ENCODE data around the gene NAP1L4.
A peak's percentile ranks its signal among the peaks of the same experiment; 100 is the strongest.
"Not testable (repeated sequence)": the region's sequence is repeated elsewhere in the genome, so short reads cannot be mapped to it uniquely, and the experiment has no call there.

The NAP1L4 gene

DNA sequence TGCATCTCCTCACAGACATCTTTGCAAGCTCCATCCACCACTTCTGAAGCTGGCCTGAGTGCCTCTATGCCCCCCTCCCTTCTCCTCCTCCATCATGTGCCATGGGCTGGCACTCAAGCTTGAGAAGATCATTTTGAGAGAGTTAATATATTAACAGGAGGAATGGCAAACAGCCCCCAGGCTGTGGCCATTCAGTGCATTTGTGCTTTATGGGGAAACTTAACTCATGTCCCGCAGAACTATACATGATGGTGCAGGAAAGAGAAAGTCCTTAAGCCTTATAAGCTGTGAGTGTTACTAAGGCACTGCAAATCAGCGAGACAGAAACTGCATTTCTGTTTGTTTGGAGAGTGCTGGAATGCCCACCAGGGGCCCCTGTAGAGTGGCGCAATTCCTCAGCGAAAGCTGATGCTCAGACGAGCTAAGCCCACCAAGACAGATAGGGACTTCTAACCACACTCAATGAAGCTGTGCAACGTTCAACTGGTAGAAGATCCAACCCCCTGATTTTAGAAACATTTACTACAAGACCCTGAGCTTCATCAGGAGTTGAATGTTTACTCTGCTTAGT is 36.1 kb downstream of the NAP1L4 start:
- no peak for FAIRE-seq

DNA sequence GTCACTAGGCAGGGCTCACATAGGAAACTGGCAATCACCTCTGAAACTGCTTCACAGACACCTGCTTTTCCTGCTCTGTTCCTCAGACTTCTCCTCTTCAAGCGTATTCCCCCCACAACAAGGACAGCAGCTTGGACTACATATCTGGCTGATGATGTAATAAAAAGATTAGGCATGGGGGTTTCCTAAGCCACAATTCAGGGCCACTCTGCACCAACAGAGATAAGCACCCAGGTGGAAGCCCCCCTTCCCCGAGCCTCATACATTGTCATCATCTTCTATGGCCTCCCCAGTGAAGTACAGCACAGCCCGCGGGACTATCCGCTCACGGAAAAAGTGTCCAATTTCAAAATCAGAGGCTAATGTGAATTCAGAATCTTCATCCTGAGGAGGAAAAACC is 37.9 kb downstream of the NAP1L4 start:
- no peak for FAIRE-seq

DNA sequence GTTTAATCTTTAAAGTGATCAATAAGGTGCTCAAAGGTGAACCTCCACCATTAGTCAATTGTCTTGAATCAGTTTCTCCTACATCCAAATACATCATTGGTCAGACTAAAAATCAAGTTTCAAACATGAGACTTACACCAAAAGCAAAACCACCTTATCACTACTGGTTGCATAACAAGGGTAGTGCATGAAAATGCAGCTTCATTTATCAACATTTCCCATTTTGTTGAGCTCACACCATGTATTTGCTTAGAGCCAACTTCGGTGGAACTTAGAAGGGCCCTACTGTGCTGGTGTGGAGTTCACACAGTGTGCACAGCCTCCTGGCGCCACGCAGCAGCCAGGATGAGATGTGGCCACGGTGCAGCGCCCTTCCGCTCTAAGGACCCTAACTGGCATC is 39.8 kb downstream of the NAP1L4 start:
- FAIRE-seq = no peak

DNA sequence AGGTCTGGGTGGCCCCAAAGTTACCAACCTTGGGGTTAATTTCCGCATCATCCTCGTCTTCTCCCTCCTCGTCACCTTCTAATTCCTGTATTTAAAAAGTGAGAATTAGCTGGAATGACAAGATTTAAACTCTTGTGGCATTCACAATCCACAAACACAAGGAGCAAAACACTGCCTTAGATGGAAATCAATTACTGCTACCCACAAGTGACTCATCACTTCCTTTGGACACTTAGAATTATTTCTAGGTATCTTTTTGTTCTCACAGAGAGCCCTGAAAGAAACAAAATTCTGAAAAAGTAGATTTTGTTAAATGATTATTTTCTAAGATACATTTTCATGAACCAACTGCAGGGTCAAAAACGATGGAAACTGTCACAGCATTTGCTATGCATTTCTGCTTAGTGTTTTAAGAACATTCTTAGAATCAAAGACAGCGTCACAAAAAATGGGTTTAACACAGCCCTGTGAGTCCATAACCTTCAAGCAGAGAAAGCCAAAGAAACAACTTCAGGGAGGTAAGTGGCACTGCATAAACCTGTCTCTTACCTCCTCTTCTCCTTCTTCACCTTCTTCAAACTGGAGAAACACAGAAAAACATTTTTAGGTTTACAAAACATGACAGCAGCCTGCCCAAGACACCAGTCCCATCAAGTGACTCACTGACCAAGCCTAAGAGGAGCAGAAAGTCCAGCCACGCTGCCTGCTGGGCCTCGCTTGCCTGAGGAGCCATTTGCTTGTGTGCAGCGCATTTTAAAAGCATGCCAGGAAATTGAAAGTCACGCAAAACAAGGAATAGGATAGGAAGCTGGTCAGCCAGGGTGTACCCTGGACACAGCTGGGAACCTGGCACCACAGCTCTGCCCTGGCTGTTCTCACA is 40.7 kb downstream of the NAP1L4 start:
- FAIRE-seq = no peak

DNA sequence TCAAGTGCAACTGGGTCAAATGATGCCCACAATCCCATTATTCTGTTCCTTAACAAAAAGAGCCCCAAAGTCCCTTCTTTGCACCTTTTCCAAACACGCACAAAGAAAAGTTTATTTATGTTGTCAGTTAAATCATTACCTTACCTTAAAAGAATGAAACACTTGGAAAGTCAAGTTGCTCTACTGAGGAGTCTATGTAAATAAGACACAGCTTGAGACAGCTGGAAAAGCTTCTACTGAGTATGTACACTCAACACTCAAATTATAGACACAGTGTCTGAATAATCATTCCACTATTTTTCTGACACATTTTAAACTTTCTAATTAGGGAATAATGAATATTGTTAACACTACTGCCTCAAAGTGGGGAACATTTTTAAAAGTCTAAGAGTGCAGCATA is 41.3 kb downstream of the NAP1L4 start:
- FAIRE-seq = no peak

DNA sequence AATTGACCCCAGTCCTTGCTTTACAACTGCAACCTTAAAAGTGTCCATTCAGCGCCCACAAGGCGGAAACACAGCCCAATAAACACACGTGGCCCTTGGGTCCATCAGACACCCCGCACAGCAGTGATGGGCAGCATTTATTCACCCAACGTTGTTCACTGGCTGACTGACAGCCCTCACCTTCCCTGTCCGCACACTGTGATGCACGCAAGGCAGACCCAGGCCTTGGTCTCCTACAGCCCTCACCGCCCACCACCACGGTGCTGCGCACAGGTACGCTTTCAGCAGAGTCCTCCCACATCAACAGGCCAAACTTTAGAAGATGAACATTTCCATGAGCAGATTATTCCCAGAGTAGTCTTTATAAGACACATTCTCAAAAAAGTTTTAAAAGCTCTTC is 42.2 kb downstream of the NAP1L4 start:
- FAIRE-seq = no peak

DNA sequence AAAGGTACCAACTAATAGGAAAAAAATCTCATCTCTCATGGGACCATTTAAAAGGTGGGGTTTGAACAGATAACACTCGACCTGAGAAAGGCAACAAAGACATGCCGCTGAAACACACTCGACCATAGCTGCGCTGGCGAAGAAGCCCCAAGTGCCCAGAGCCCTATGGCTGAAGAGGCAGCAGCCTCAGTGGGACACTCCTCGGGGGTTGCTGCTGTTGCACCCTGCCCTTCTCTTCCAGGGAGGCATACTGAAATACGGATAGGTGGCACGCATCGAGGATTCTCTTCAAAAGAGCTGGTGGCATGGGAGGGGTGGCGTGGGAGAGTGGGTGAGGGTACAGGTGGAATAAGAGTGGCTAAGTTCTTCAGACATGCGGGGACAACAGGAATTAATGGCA is 44.4 kb downstream of the NAP1L4 start:
- FAIRE-seq = no peak

DNA sequence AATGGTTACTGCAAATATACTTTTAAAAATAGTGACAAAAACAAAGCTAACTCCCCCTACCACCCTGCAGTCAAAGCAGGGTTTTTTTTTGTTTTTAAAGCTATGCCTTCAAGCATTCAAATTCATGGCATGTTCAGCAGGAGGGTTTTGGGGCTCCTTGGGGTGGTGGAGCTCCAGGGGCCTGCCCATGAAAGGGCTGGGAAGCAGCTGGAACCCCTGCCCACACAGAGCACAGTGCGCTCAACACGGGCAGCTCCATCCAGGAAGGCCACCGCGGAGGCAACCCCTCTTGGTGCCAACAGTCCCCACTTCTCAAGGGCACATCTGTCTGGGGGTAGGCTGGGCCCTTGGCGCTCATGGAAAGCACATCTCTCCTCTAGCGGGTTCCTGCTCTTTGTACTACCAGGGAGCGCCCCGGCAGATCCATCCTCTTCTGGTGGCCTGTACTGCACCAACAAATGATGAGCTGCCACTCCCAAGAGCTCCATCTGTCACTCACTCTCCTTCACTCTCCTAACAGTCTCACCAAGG is 46.3 kb downstream of the NAP1L4 start:
- no peak for FAIRE-seq

DNA sequence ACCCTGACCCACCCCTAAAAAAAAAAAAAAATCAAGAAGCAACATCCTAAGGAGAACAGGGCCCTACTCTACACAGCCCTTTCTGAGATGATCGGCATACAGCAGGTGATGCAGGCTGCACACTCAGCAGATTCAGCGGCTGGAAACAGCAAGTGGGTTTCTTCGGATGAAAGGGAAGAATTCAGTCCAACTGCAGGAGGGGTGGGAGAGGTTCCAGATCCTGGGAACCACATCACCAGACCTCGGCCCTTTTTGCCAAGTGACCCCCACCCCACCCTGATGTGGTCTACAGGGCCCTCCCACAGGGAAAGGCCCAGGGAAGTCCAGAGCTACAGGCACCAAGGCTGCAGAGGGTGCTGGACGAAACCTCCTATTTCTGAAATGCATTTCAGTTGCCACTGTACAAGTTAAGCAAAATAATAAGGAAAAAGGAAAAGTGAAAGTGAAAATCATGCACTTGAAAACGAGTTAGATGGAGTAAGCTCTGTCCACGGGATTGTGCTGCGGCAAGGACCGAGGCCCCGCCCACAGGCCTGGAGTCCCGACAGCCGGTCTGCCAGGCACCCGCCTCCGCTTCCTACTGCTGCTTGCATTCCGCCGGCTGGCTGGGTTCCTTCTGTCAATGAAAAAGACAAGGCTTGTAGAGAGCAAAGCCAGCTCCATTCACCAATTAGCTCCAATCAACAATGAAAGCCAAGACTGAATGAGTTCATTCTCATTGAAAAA is 46.9 kb downstream of the NAP1L4 start:
- peak; percentile 36 for FAIRE-seq

DNA sequence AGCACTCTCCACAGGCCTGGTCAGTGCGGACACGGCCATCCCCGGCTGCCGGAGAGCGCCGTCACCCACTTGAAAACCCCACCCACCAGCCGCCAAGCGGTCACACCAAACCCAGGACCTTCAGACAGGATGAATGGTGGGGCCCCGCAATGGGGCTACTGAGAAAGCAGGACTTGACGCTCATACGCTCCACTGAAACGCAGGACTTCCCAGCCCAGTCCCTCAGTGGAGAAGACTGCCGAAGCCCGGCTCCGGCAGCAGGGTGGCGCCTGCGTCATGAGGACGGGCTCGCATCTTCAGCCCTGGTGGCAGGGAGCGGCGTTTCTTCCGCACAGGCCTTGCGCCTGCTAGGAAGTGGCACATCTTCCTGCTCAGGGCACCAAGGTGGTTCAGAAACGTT is 47.6 kb downstream of the NAP1L4 start:
- FAIRE-seq = no peak

DNA sequence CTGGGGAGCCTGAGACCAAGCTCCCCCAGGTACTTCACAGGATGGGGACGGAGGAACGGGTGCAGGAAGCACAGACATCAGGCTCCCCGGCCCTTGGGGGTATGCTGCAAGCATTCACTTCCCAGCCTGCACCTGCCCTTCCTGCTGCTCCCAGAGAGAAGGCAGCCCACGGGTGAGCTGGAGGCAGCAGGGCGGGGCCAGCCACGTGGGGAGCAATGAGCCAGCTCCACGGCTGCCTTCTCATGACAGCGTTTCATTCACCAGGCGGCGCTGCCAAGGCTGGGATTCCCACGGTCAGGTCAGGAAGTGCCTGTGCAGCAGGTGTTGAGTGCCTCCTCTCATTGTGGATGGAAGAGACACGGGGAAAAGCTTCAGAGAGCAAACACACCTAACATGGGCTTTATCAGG is 48.4 kb downstream of the NAP1L4 start:
- no peak for FAIRE-seq

DNA sequence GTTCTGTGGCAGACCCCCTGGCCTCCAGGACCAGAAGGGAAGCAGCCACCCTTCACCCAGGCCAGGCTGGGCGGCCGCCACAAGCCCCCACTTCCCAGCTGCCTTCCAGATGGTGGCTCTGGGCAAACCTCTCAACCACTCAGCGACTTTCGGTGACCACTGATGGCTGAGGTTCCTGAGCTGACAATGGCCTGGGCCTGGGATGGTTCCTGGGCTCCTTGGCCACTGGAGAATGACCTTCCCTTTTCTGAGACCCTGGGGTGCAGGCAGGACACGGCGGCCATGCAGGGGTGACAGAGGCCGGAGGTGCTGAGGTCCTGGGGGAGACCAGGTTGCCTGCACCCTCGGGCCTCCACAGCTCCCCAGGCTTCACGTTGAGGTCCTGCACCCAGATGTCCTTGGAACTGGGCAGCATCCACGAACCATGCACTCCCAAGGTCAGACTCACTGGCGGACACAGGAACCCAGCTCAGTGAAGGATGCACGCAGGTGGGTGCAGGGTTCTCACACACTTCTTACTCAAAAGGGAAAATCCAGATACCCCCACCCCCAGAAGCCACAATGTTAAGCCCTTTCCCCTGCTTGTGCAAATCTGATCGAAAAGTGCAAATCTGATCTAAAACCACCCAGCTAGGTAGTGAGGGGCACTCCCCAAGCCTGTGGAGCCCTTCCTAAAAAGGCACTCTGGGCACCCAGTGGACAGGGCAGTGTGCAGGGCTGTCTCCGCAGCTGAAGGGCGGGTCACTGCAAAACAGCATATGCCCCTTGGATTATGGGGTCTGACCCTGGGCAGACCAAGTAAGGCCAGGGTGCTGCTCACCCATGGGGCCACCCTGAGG is 49.0 kb downstream of the NAP1L4 start:
- FAIRE-seq = no peak

DNA sequence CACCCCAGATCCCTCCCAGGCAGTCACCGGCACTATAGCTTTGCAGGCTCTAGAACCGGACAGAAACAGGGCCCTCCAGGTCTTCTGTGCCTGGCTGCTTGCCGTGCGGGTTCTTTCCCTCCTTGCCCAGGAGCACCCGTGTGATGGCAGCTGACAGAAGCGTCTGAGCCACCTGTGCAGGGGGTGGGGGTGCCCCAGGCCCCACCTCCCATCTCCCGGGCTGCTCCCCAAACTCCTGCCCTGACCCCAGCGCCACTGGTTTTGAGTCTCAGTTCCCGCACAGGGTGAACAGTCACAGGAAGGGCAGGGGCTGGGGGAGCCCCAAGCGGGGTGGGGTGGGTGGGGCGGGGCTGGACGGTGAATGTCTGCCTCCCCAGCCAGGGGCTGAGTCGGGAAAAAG is 49.7 kb downstream of the NAP1L4 start:
- FAIRE-seq = no peak

DNA sequence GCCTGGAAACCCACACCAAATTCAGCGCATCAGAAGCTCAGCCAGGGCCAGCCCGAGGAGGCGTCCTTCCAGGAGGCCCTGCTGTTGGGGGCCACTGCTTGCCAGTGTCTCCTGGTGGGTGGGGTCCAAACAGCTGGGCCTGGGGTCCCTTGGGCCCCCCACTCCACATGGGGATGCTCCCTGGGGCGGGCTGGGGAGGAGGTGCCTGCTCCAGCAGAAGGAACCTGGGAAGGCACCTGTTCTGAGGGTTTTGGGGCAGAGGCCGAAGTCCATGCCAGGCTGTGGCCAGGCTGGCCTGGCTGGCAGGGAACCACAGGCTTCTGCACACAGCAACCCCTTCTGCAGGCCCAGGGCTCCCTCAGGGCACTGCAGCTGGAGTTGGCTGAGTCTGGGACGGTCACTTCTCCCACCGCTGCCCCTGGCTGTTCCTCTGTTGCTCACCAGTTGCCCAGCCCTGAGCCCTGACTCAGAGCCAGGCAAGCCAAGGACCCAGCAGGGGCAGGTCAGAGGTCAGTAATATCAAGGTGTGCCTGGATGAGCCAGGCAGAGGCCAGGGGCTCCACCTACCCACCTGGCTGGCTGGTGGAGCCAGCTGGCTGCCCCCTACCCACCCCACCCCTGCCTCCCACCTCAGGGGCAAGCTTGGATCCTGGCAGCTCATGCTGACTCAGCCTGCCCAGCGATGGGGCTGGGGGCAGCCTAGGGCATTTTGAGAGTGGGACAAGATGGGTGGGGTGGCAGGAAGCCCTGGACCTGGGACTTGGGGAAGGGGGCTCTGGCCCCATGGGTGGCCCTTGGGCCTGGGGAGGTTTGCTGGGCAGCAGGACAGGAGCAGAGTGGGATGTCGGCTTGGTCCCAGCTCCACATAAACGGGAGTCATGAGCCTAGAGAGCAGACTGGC is 51.0 kb downstream of the NAP1L4 start:
- no peak for FAIRE-seq

DNA sequence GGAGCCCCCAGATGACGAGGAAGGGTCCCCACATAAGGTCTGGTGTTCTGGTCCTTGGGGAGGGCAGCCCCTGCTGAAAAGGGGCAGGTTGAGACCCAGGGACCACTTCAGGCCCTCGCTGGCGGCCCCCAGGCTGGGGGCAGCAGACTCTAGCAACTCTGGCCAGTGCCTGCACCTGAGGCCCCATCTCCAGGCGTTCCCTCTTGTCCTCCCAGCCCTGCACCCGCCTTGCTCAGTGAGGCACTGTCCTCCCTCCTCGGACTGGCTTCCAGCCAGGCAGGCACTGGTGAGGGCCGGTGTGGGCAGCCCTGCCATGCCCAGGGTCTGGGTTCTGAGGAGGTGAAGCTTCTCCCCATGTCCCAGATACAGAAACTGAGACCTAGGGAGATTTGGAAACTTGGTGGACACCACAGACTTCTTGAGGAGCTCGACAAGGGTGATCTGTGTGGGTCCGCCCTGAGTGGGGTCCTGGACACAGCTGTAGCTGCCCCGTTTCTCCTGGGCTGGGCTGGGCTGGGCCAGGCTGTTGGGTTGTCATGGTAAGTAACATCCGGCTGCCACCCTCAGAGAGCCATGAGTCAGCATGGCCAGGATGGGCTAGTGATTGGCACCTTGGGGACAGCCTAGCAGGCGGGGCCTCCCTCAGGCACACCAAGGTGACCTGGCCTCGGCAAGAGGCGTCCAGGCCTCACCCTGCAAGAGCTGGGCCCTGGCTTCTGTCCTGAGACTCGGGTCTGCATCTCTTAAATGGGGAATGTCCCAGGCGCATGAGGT is 51.8 kb downstream of the NAP1L4 start:
- FAIRE-seq = no peak

DNA sequence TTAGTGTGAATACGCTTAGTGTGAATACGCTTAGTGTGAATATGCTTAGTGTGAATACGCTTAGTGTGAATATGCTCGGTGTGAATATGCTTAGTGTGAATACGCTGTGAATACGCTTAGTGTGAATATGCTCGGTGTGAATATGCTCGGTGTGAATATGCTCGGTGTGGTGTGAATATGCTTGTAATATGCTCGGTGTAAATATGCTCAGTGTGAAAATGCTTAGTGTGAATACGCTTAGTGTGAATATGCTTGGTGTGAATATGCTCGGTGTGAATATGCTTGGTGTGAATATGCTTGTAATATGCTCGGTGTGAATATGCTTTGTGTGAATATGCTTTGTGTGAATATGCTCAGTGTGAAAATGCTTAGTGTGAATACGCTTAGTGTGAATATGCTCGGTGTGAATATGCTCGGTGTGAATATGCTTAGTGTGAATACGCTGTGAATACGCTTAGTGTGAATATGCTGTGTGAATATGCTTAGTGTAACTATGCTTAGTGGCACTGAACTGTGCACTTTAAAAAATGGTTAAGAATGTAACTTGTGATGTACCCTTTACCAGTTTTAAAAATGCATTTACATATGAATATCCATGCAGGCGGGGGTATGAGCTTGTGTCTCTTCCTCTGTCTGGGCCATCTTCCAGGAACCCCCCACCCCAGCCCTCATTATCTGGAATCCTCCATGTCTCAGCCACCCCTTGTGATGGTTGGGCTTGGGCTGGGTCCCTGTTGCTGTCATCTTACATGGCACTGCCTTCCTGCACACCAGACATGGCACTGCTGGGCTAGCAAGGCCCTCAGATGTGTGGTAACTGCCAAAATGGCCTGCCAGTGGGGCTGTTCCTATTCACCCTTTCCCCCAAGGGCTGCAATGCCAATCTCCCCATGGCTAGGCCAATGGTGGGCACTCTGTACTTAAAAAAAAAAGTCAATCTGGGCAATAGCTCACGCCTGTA is 53.4 kb downstream of the NAP1L4 start:
- FAIRE-seq = not testable (repeated sequence)

DNA sequence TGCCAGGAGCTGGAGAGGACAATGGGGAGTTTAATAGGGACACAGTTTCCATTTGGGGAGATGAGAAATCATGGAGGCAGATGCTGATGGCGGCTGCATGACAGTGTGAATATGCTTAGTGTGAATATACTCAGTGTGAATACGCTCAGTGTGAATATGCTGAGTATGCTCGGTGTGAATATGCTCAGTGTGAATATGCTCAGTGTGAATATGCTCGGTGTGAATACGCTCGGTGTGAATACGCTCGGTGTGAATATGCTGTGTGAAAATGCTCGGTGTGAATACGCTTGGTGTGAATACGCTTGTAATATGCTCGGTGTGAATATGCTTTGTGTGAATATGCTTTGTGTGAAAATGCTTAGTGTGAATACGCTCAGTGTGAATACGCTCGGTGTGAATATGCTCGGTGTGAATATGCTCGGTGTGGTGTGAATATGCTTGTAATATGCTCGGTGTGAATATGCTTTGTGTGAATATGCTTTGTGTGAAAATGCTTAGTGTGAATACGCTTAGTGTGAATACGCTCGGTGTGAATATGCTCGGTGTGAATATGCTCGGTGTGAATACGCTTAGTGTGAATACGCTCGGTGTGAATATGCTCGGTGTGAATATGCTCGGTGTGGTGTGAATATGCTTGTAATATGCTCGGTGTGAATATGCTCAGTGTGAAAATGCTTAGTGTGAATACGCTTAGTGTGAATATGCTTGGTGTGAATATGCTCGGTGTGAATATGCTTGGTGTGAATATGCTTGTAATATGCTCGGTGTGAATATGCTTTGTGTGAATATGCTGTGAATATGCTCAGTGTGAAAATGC is 54.3 kb downstream of the NAP1L4 start:
- FAIRE-seq = not testable (repeated sequence)

DNA sequence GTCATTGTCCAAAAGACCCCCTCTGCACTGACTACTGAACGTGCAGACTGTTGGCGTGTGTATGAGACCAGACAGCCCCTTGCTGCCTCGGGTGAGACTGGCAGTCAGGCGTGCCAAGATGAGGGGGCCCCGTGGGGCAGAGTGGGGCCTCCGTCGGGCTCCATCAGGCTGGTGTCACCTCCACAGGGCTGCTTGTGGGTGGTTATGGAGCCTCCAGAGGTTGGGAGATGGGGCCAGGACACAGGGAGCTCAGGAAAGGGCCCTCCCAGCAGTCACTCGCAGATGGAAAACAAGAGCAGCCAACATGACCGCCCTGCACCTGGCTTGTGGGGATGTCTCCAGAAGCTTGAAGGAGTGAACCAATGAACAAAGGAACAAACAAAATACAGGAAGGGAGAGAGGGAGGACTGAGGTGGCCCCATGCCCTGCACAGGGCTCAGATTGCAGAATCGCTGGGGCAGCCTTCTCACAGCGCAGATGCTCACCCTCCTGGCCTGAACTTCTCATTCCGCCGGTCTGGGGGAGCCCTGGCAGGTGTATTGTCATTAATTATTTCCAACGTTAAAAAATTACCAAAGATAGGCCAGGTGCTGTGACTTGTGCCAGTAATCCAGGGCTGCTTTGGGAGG is 57.4 kb downstream of the NAP1L4 start:
- no peak for FAIRE-seq

All from islet of Langerhans (tissue), 1 donor.